Measurements from ENCODE around the gene AMHR2.
"Not testable (repeated sequence)": the region's sequence is repeated elsewhere in the genome, so short reads cannot be mapped to it uniquely, and the experiment has no call there.

AMHR2 gene

GRCh38 chr12:53380104-53380793 lies 43.4 kb upstream of the AMHR2 start, which contains the start of gene SP1:
Gene SP1 (plus strand): TSS chr12:53380176. CDS start chr12:53380292, 116 bp downstream.
- TF ChIP-seq CTCF (IDR thresholded peaks at IDR 0.05; ENCODE audit: unreplicated experiment in 3 of 3): no peak
- peak within 1 kb of the TSS; percentile 93 to 97 (median 95) for H3K4me3 Mint-ChIP-seq
- peaks cover 32% of the 10 kb centered on the region for H3K36me3 Mint-ChIP-seq (ENCODE audit: low read depth)
- peaks cover 28% of the 10 kb centered on the region for H3K4me1 Mint-ChIP-seq
- no peaks in the 10 kb centered on the region for H3K27me3 Mint-ChIP-seq (ENCODE audit: low read depth)
- H3K27ac Mint-ChIP-seq: peak within 1 kb of the TSS; percentile 86 to 99 (median 96)
- no peaks in the 10 kb centered on the region for H3K9me3 Mint-ChIP-seq

DNA sequence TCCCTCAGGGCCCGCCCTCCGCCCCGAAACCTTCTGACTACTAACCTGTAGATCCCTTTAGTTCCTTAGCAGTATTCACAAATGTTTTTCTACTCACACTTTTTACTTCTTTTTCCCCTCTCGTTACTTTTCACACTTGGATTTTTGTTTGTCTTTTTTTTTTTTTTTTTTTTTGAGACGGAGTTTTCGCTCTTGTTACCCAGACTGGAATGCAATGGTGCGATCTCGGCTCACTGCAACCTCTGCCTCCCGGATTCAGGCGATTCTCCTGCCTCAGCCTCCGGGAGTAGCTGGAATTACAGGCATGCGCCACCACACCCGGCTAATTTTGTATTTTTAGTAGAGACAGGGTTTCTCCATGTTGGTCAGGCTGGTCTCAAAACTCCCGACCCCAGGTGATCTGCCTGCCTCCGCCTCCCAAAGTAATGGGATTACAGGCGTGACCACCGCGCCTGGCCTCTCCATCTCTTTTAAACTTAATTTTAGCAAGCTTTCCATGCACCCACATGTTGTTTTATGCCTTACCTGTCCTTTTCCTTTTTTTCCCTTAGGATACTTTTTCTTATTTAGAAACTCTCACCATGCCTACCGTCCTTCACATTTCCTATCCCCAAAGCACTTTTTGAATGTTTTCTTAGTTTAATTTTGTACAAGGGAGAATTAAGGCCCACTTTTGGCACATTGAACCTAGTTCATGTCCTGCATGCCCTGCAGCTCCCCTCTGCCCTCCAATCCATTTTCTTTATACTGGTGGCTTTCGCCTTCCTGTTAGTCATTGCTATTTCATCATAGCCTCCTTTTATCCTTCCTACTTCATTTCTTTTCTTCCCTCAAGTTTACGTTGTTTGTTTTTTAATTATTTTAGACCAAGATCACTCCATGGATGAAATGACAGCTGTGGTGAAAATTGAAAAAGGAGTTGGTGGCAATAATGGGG lies 42.6 kb upstream of the AMHR2 start:
- peaks cover 32% of the 10 kb centered on the region for H3K4me1 Mint-ChIP-seq
- no peak for TF ChIP-seq CTCF (IDR thresholded peaks at IDR 0.05; ENCODE audit: unreplicated experiment in 3 of 3)
- peaks cover 35% of the 10 kb centered on the region for H3K36me3 Mint-ChIP-seq (ENCODE audit: low read depth)
- no peaks in the 10 kb centered on the region for H3K27me3 Mint-ChIP-seq (ENCODE audit: low read depth)
- H3K27ac Mint-ChIP-seq: peak overlapping the region; percentile 86 to 99 (median 96)
- peak overlapping the region; percentile 93 to 97 (median 95) for H3K4me3 Mint-ChIP-seq
- H3K9me3 Mint-ChIP-seq: no peaks in the 10 kb centered on the region

GRCh38 chr12:53381731-53382630 lies 41.7 kb upstream of the AMHR2 start:
- Mint-ChIP-seq H3K4me1 (peaks cover 35% of the 10 kb centered on the region), H3K4me3 (peak overlapping the region; percentile 93 to 97 (median 95)), H3K27ac (peak overlapping the region; percentile 86 to 99 (median 96)), H3K36me3 (ENCODE audit: low read depth) (peaks cover 38% of the 10 kb centered on the region), H3K27me3 (ENCODE audit: low read depth) (no peaks in the 10 kb centered on the region), H3K9me3 (no peaks in the 10 kb centered on the region)
- peak in 2 of 3 experiments; percentile 24 to 37 for TF ChIP-seq CTCF (IDR thresholded peaks at IDR 0.05; ENCODE audit: unreplicated experiment in 3 of 3)

- no peak for TF ChIP-seq CTCF (IDR thresholded peaks at IDR 0.05; ENCODE audit: unreplicated experiment in 3 of 3)
- Mint-ChIP-seq H3K4me3 (peak overlapping the region; percentile 93 to 97 (median 95)), H3K27me3 (ENCODE audit: low read depth) (no peaks in the 10 kb centered on the region), H3K36me3 (ENCODE audit: low read depth) (peaks cover 46% of the 10 kb centered on the region), H3K9me3 (no peaks in the 10 kb centered on the region), H3K4me1 (peaks cover 44% of the 10 kb centered on the region), H3K27ac (peak overlapping the region; percentile 86 to 99 (median 96))
Observed at GRCh38 chr12:53383258-53383657, 40.4 kb upstream of the AMHR2 start.

- not testable (repeated sequence) for H3K27me3 Mint-ChIP-seq (ENCODE audit: low read depth); H3K9me3 Mint-ChIP-seq
- Mint-ChIP-seq H3K4me1 (peaks cover 63% of the 10 kb centered on the region), H3K4me3 (peak overlapping the region; percentile 70 to 76 (median 74)), H3K36me3 (ENCODE audit: low read depth) (peaks cover 60% of the 10 kb centered on the region), H3K27ac (peak overlapping the region; percentile 35 to 80 (median 55))
Observed at GRCh38 chr12:53386381-53386780, 37.3 kb upstream of the AMHR2 start.
